ENCODE data around the gene MYO1A. TPM values are rescaled to one million over a fixed set of nuclear protein-coding genes. Genes with fewer than 3 reads are reported as not detected.
"Not testable (repeated sequence)": the region's sequence is repeated elsewhere in the genome, so short reads cannot be mapped to it uniquely, and the experiment has no call there.

The MYO1A gene
- total RNA-seq, 1 experiment from 2014 or later: 0.12 TPM

- no TSS peak for BruUV-seq (replicated peaks)
- ChIA-PET POLR2A (interaction anchor here (4.7 kb wide), 1 partner anchor 31 kb away, joined by 21 read pairs; no protein-coding TSS in a partner anchor), CTCF (interaction anchor here (0.7 to 6.6 kb wide), 2 partner anchors 31 to 155 kb away, joined by 3 to 71 read pairs; no protein-coding TSS in a partner anchor)
- Mint-ChIP-seq H3K9me3 (ENCODE audit: unreplicated experiment) (no peaks in the 10 kb centered on the region), H3K27ac (ENCODE audit: low read depth, unreplicated experiment) (no peak overlapping the region), H3K4me1 (ENCODE audit: insufficient read depth, unreplicated experiment) (peaks cover 30% of the 10 kb centered on the region), H3K4me3 (ENCODE audit: unreplicated experiment) (no peak overlapping the region), H3K36me3 (ENCODE audit: insufficient read depth, unreplicated experiment) (no peaks in the 10 kb centered on the region), H3K27me3 (ENCODE audit: insufficient read depth, unreplicated experiment) (peaks cover 27% of the 10 kb centered on the region)
- intact Hi-C loops (cut with micrococcal nuclease): no loop called here
- TF ChIP-seq CTCF (IDR thresholded peaks at IDR 0.05; ENCODE audit: unreplicated experiment): no peak
- no peak for DNase-seq (ENCODE audit: unreplicated experiment)
Measured at GRCh38 chr12:57029457-57029856, 20.5 kb downstream of the MYO1A start.

- Mint-ChIP-seq H3K4me3 (ENCODE audit: unreplicated experiment) (no peak overlapping the region), H3K4me1 (ENCODE audit: insufficient read depth, unreplicated experiment) (peaks cover 24% of the 10 kb centered on the region), H3K27ac (ENCODE audit: low read depth, unreplicated experiment) (no peak overlapping the region), H3K36me3 (ENCODE audit: insufficient read depth, unreplicated experiment) (no peaks in the 10 kb centered on the region), H3K9me3 (ENCODE audit: unreplicated experiment) (no peaks in the 10 kb centered on the region), H3K27me3 (ENCODE audit: insufficient read depth, unreplicated experiment) (peaks cover 27% of the 10 kb centered on the region)
- TF ChIP-seq CTCF (IDR thresholded peaks at IDR 0.05; ENCODE audit: unreplicated experiment): no peak
- intact Hi-C loops (cut with micrococcal nuclease): no loop called here
- CTCF ChIA-PET: interaction anchor here (0.5 to 3.0 kb wide), 8 partner anchors 9 to 617 kb away, joined by 3 to 11 read pairs (median 4); partner anchors contain the start of genes TAC3 and ZBTB39
- BruUV-seq (replicated peaks): no TSS peak
- DNase-seq (ENCODE audit: unreplicated experiment): no peak
- POLR2A ChIA-PET: interaction anchor here (0.7 to 1.2 kb wide), 2 partner anchors 8 to 13 kb away, joined by 3 read pairs; no protein-coding TSS in a partner anchor
Measured at GRCh38 chr12:57027805-57028153, 22.1 kb downstream of the MYO1A start.

DNA sequence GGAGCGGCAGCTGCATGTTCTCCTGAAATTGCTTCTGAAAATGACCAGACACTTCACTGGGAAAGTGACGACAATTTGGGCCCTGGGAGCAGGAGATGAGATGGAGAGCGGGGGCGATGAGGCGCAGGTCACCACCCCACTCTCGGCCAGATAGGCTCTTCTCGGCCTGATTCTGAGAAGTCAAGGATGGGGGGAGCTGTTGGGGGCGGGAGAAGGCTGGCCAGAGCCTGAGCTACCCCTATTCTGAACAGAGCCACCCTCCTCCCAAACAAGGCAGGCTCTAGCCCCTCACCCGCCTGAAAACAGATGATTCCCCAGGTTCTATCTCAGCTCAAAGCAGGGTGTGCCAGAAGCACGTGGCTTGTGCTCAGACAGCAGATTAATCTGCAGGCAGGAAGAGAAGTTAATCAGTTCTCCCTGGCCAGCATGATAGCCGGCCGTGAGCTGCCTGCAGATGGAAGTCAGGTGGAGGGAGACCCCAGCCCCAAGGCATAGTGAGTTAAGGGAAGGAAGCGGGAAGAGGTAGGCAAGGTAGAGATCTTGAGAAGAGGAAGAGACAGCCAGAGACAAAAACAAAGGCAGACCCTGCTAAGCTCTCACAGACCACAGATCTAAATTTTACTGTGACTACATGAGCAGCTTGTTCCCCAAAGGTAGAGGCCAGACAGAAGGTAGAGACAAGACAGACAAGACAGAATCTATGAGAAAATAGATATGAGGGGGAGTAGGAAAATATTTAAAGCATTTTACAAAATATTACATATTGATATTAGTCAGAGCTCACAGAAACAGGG is 22.7 kb downstream of the MYO1A start:
- H3K4me1 Mint-ChIP-seq (ENCODE audit: insufficient read depth, unreplicated experiment): peaks cover 19% of the 10 kb centered on the region
- peaks cover 27% of the 10 kb centered on the region for H3K27me3 Mint-ChIP-seq (ENCODE audit: insufficient read depth, unreplicated experiment)
- ChIA-PET CTCF (interaction anchor here (0.5 to 3.0 kb wide), 8 partner anchors 11 to 618 kb away, joined by 3 to 11 read pairs (median 4); partner anchors contain the start of genes TAC3 and ZBTB39), POLR2A (interaction anchor here (0.7 to 1.2 kb wide), 2 partner anchors 8 to 13 kb away, joined by 3 read pairs; no protein-coding TSS in a partner anchor)
- intact Hi-C loops (cut with micrococcal nuclease): no loop called here
- no peaks in the 10 kb centered on the region for H3K36me3 Mint-ChIP-seq (ENCODE audit: insufficient read depth, unreplicated experiment)
- no peak overlapping the region for H3K4me3 Mint-ChIP-seq (ENCODE audit: unreplicated experiment)
- BruUV-seq (replicated peaks): no TSS peak
- H3K27ac Mint-ChIP-seq (ENCODE audit: low read depth, unreplicated experiment): no peak overlapping the region
- no peaks in the 10 kb centered on the region for H3K9me3 Mint-ChIP-seq (ENCODE audit: unreplicated experiment)
- DNase-seq (ENCODE audit: unreplicated experiment): no peak
- TF ChIP-seq CTCF (IDR thresholded peaks at IDR 0.05; ENCODE audit: unreplicated experiment): no peak

GRCh38 chr12:57025196-57025595 is 24.7 kb downstream of the MYO1A start:
- H3K4me3 Mint-ChIP-seq (ENCODE audit: unreplicated experiment): no peak overlapping the region
- no peaks in the 10 kb centered on the region for H3K9me3 Mint-ChIP-seq (ENCODE audit: unreplicated experiment)
- H3K27ac Mint-ChIP-seq (ENCODE audit: low read depth, unreplicated experiment): no peak overlapping the region
- no peak for DNase-seq (ENCODE audit: unreplicated experiment)
- intact Hi-C loops (cut with micrococcal nuclease): no loop called here
- CTCF ChIA-PET: interaction anchor here (0.6 to 2.0 kb wide), 5 partner anchors 13 to 188 kb away, joined by 3 to 8 read pairs (median 3); no protein-coding TSS in a partner anchor
- H3K36me3 Mint-ChIP-seq (ENCODE audit: insufficient read depth, unreplicated experiment): no peaks in the 10 kb centered on the region
- H3K4me1 Mint-ChIP-seq (ENCODE audit: insufficient read depth, unreplicated experiment): no peaks in the 10 kb centered on the region
- POLR2A ChIA-PET: no interaction called here
- TF ChIP-seq CTCF (IDR thresholded peaks at IDR 0.05; ENCODE audit: unreplicated experiment): no peak
- no TSS peak for BruUV-seq (replicated peaks)
- H3K27me3 Mint-ChIP-seq (ENCODE audit: insufficient read depth, unreplicated experiment): peaks cover 27% of the 10 kb centered on the region

- BruUV-seq (replicated peaks); H3K9me3 Mint-ChIP-seq (ENCODE audit: unreplicated experiment); DNase-seq (ENCODE audit: unreplicated experiment); H3K36me3 Mint-ChIP-seq (ENCODE audit: insufficient read depth, unreplicated experiment); intact Hi-C loops (cut with micrococcal nuclease); POLR2A ChIA-PET; H3K4me1 Mint-ChIP-seq (ENCODE audit: insufficient read depth, unreplicated experiment); H3K27ac Mint-ChIP-seq (ENCODE audit: low read depth, unreplicated experiment); H3K4me3 Mint-ChIP-seq (ENCODE audit: unreplicated experiment): not testable (repeated sequence)
- H3K27me3 Mint-ChIP-seq (ENCODE audit: insufficient read depth, unreplicated experiment): peaks cover 17% of the 10 kb centered on the region
- CTCF ChIA-PET: interaction anchor here (0.7 to 1.5 kb wide), 5 partner anchors 9 to 40 kb away, joined by 3 to 12 read pairs (median 4); no protein-coding TSS in a partner anchor
Measured at GRCh38 chr12:57022324-57022723, 27.6 kb downstream of the MYO1A start.
